Gastroesophageal sphincter (tissue), 4 donors: Measurements from ENCODE around the gene IFI6. TPM values are rescaled to one million over a fixed set of nuclear protein-coding genes. Genes with fewer than 3 reads are reported as not detected.
A peak's percentile ranks its signal among the peaks of the same experiment; 100 is the strongest.

Source experiments
- ATAC-seq: fragments of 150-250 bp; one replicate; pipeline ENCODE4 v1.9.1; 2016; ENCODE audit warnings: mild to moderate bottlenecking, moderate library complexity
- H3K27ac ChIP-seq, 4 donors: fragments of 200-600 bp; sonication (generic) in 3 of 4; 1 replicate in 3 of 4; 2 replicates in 1 of 4; pipeline ENCODE4 v1.5.1; 2016 to 2019
- H3K27me3 ChIP-seq: fragments of 200-600 bp; sonication (generic); one replicate; pipeline ENCODE4 v1.5.1; 2019
- H3K36me3 ChIP-seq, 2 donors: fragments of 200-600 bp; sonication (generic); one replicate each; pipeline ENCODE4 v1.5.1; 2019; ENCODE audit warnings: control low read depth in 1 of 2
- H3K4me1 ChIP-seq, 3 donors: fragments of 200-600 bp; sonication (generic); 1 replicate in 2 of 3; 2 replicates in 1 of 3; pipeline ENCODE4 v1.5.1; 2016 to 2019; ENCODE audit warnings: control low read depth in 2 of 3
- H3K4me3 ChIP-seq, 2 donors: fragments of 200-600 bp; sonication (generic); one replicate each; pipeline ENCODE4 v1.5.1; 2019; ENCODE audit warnings: mild to moderate bottlenecking in 1 of 2, moderate library complexity in 1 of 2
- H3K9me3 ChIP-seq, 3 donors: fragments of 200-600 bp; sonication (generic); one replicate each; pipeline ENCODE4 v1.5.1; 2017 to 2019; ENCODE audit warnings: control low read depth in 2 of 3
- EP300 ChIP-seq: sonication (generic); formaldehyde crosslinking; IDR thresholded peaks from one replicate; pipeline ENCODE4 v1.6.1; 2017; ENCODE audit warnings: antibody characterized with exemption, mild to moderate bottlenecking
- POLR2A ChIP-seq, 2 donors: fragments of 450-650 bp; IDR thresholded peaks; one replicate each; pipeline ENCODE4 v1.6.1; 2017; ENCODE audit warnings: antibody characterized with exemption in 2 of 2, mild to moderate bottlenecking in 2 of 2, moderate library complexity in 1 of 2
- POLR2AphosphoS5 ChIP-seq: sonication (generic); formaldehyde crosslinking; IDR thresholded peaks from one replicate; pipeline ENCODE4 v1.6.1; 2017; ENCODE audit warnings: antibody characterized with exemption
- WGBS, 2 donors: methylation state at CpG; one replicate each; pipeline ENCODE4 v1.1.5; 2018; ENCODE audit warnings: low coverage in 1 of 2; 5-methylcytosine and 5-hydroxymethylcytosine counted together
- total RNA-seq, 4 donors: library from RNA; depleted of rRNA; stranded (reverse); fragments of >200 nt; gene quantifications; one replicate each; pipeline ENCODE4 v1.1.0, GENCODE V29; 2016
- TF ChIP-seq, protein P1 (sequence below), 4 experiments: fragments of 200-600 bp in 2 of 4; fragments of 450-650 bp in 2 of 4; sonication (generic) in 1 of 4; IDR thresholded peaks; one replicate each; pipeline ENCODE4 v1.5.1; 2017 to 2019; ENCODE audit warnings: antibody characterized with exemption in 4 of 4, mild to moderate bottlenecking in 2 of 4, moderate library complexity in 2 of 4

Gene IFI6, protein sequence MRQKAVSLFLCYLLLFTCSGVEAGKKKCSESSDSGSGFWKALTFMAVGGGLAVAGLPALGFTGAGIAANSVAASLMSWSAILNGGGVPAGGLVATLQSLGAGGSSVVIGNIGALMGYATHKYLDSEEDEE
- total RNA-seq = 10 to 100 TPM; 28.5 to 98.5 (median 55.1) TPM

DNA sequence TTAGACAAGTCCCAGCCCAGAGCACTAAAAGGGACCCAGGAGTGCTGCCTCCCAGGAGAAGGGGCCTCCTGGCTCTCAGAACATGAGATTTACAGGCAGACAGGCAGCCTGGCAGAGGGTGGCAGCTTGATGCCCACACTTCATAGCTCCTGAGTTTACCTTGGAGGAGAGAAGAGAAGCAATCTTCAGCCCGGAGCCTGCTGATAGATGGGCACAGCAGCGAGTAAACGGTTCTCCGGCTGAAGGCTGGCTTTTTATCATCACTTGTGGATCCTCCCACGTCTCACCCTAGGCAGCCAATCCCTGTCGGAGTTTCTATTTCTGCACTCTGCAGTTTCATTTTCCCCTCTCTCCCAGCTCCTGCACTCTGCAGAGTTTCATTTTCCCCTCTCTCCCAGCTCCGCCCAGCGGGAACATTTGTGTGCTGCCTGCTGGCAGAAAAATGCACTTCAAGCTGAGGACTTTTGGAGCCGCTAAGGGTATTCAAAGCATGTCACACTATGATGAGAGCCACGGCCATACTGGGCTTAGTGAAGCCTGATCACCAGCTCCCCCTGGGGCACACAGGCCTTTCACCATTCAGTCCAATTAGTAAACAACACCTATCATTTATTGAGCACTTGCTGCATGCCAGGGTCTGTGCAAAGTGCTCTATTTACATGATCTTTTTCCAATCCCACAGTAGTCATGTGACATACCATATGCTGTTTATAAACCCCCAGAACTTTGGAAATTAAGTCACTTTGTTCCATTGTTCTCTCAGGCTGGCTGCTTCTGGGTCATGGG, at the start of gene IFI6:
IFI6 (minus strand) TSS at position 229 of the 786 bp plus-strand sequence. CDS start 2,878 bp downstream, outside the sequence.
- peak within 1 kb of the TSS; percentile 67 to 87 (median 83) for H3K27ac ChIP-seq
- no peaks in the 10 kb centered on the region for H3K27me3 ChIP-seq
- peak; percentile 97 for ATAC-seq
- H3K4me3 ChIP-seq = peak within 1 kb of the TSS; percentile 34 to 52
- H3K36me3 ChIP-seq = peaks cover 0 to 15% of the 10 kb centered on the region in 2 donors
- no peaks in the 10 kb centered on the region for H3K9me3 ChIP-seq
- peaks cover 0 to 45% (median 18%) of the 10 kb centered on the region in 3 donors for H3K4me1 ChIP-seq
- peak; percentile 66 for TF ChIP-seq POLR2AphosphoS5
- TF ChIP-seq POLR2A (IDR thresholded peaks at IDR 0.05) = peak; percentile 38
- TF ChIP-seq EP300 = no peak
- TF ChIP-seq, protein P1, sequence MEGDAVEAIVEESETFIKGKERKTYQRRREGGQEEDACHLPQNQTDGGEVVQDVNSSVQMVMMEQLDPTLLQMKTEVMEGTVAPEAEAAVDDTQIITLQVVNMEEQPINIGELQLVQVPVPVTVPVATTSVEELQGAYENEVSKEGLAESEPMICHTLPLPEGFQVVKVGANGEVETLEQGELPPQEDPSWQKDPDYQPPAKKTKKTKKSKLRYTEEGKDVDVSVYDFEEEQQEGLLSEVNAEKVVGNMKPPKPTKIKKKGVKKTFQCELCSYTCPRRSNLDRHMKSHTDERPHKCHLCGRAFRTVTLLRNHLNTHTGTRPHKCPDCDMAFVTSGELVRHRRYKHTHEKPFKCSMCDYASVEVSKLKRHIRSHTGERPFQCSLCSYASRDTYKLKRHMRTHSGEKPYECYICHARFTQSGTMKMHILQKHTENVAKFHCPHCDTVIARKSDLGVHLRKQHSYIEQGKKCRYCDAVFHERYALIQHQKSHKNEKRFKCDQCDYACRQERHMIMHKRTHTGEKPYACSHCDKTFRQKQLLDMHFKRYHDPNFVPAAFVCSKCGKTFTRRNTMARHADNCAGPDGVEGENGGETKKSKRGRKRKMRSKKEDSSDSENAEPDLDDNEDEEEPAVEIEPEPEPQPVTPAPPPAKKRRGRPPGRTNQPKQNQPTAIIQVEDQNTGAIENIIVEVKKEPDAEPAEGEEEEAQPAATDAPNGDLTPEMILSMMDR (IDR thresholded peaks at IDR 0.05) = peak in 3 of 4 experiments; percentile 50 to 73 (median 70)
- WGBS, 2 donors = 0% methylated on average over 4 to 7 of the region's 10 CpGs

DNA sequence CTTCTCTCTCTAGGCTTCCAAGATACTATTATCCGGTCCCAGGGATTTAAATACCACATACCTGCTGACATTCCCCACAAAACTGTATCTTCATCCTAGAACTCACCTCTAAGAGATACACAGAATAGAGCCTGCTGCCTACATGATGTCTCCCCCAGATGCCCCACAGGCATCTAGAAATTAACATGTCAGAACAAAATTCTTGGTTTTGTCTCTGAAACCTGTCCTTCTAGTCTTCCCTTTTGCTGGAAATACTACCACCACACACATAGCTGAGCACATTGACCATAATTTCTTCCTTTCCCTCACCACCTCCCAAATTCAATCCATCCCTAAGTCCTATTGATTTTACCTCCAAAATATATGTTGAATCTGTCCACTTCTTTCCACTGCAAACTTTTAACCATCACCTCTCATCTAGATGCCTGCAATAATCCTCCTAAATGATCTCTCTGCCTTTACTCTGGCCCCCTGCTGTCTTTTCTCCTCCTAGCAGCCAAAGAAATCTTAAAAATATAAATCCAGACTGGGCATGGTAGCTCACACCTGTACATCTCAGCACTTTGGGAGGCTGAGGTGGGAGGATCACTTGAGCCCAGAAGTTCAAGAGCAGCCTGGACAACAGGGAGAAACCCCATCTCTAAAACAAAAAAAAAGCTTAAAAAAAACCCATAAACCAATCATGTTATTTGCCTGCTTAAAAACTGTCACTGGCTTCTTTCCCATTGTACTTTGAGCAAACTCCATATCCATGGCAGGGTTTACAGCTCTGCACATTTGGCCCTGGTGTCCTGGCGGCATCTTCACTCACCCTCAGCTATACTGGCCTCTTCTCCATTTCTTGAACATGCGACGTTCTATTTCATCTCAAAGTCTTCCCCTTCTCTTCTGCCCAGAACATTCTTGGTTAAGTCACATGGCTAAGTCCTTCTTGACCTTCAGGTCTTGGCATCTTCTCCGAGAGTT, 47.6 kb upstream of the IFI6 start:
- no peak overlapping the region for H3K27ac ChIP-seq
- no peaks in the 10 kb centered on the region for H3K4me1 ChIP-seq
- WGBS, 2 donors = 59 to 83% methylated on average over 4 to 5 of the region's 5 CpGs
- no peak overlapping the region for H3K4me3 ChIP-seq
- H3K36me3 ChIP-seq = no peaks in the 10 kb centered on the region
- TF ChIP-seq POLR2A (IDR thresholded peaks at IDR 0.05) (no peak), EP300 (no peak), POLR2AphosphoS5 (no peak)
- TF ChIP-seq, protein P1 (IDR thresholded peaks at IDR 0.05) = no peak
- ATAC-seq = no peak
- no peaks in the 10 kb centered on the region for H3K9me3 ChIP-seq
- no peaks in the 10 kb centered on the region for H3K27me3 ChIP-seq

DNA sequence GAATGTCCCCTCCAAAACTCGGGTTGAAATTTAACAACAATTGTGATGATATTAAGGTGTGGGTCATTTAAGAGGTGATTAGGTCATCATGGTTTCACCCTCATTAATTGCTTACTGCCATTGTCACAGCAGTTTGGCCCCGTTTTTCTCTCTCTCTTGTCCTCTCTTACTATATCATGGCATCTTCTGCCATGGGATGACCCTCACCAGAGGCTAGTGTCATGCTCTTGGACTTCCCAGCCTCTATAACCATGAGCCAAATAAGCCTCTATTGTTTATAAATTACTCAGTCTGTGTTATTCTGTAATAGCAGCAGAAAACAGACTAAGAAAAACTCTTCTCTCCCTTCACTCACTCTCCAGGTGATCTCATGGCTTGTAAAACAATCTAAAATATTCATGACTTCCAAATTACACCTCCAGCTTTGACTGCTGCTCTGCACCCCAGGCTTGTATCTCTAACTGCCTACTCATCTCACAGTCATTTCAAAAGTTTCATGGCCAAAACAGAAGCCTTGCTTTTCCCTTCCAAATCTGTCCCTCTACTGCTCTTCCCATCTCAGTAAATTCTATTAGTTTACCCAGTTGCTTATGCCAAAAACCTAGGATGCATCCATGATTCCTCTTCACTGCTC, 44.4 kb upstream of the IFI6 start:
- TF ChIP-seq, protein P1 (IDR thresholded peaks at IDR 0.05) = no peak
- TF ChIP-seq POLR2AphosphoS5 = no peak
- no peak for TF ChIP-seq EP300
- TF ChIP-seq POLR2A (IDR thresholded peaks at IDR 0.05) = no peak
- Histone ChIP-seq H3K4me1 (no peaks in the 10 kb centered on the region), H3K36me3 (no peaks in the 10 kb centered on the region), H3K27me3 (no peaks in the 10 kb centered on the region), H3K27ac (no peak overlapping the region), H3K9me3 (no peaks in the 10 kb centered on the region), H3K4me3 (no peak overlapping the region)
- 73 to 84% methylated on average over 2 of the region's 2 CpGs for WGBS, 2 donors
- no peak for ATAC-seq

DNA sequence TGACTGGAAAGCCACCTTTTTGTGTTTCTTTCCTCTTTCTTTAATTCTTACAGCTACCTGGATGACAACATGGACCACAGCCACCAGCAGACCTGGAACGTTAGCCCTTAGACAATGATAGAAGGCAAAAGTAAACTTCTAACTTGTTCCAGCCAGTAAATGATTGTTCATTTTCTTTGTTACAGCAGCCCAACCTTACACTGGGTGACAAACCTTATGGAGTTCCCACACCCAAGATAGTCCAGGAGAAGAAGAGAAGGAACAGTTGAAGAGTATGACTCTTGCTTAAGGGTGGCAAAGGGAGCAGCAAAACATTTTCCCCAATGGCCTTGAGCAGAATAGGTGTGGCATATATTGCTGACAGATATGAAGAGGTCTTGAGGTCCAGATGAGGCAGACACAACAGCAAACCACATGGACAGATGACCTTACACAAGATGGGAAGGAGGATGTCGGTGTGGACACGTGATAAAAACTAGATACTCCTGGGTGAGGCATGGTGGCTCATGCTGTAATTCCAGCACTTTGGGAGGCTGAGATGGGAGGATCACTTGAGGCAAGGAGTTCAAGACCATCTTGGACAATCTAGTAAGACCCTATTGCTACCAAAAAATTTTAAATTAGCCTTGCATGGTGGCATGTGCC, 42.0 kb upstream of the IFI6 start:
- WGBS, 2 donors = 74 to 78% methylated on average over 3 of the region's 3 CpGs
- Histone ChIP-seq H3K4me3 (no peak overlapping the region), H3K36me3 (no peaks in the 10 kb centered on the region), H3K9me3 (no peaks in the 10 kb centered on the region), H3K4me1 (no peaks in the 10 kb centered on the region), H3K27ac (no peak overlapping the region), H3K27me3 (no peaks in the 10 kb centered on the region)
- ATAC-seq = no peak
- TF ChIP-seq, protein P1 (IDR thresholded peaks at IDR 0.05) = no peak
- no peak for TF ChIP-seq POLR2A (IDR thresholded peaks at IDR 0.05)
- TF ChIP-seq POLR2AphosphoS5 = no peak
- no peak for TF ChIP-seq EP300
